ENCODE results near the gene PRPSAP1.
"Not testable (repeated sequence)": the region's sequence is repeated elsewhere in the genome, so short reads cannot be mapped to it uniquely, and the experiment has no call there.

The PRPSAP1 gene

GRCh38 chr17:76275382-76276068, 78.2 kb downstream of the PRPSAP1 start:
- no peaks in the 10 kb centered on the region for H3K9me3 Mint-ChIP-seq
- H3K27ac Mint-ChIP-seq, result no peak overlapping the region
- peaks cover 9% of the 10 kb centered on the region for H3K36me3 Mint-ChIP-seq (ENCODE audit: low read depth)
- no peak overlapping the region for H3K4me3 Mint-ChIP-seq
- peaks cover 17% of the 10 kb centered on the region for H3K4me1 Mint-ChIP-seq (ENCODE audit: low read depth)
- H3K27me3 Mint-ChIP-seq (ENCODE audit: low read depth), result no peaks in the 10 kb centered on the region

- H3K4me1 Mint-ChIP-seq (ENCODE audit: low read depth), result peaks cover 22% of the 10 kb centered on the region
- H3K9me3 Mint-ChIP-seq, result no peaks in the 10 kb centered on the region
- H3K27ac Mint-ChIP-seq, result peak overlapping the region; percentile 63
- no peaks in the 10 kb centered on the region for H3K27me3 Mint-ChIP-seq (ENCODE audit: low read depth)
- H3K4me3 Mint-ChIP-seq, result no peak overlapping the region
- H3K36me3 Mint-ChIP-seq (ENCODE audit: low read depth), result peaks cover 16% of the 10 kb centered on the region
Observed at GRCh38 chr17:76274112-76274956, 79.4 kb downstream of the PRPSAP1 start.

GRCh38 chr17:76273445-76274111, 80.1 kb downstream of the PRPSAP1 start:
- peaks cover 21% of the 10 kb centered on the region for H3K36me3 Mint-ChIP-seq (ENCODE audit: low read depth)
- peaks cover 26% of the 10 kb centered on the region for H3K4me1 Mint-ChIP-seq (ENCODE audit: low read depth)
- no peak overlapping the region for H3K4me3 Mint-ChIP-seq

GRCh38 chr17:76272541-76273444, 80.9 kb downstream of the PRPSAP1 start:
- H3K27me3 Mint-ChIP-seq (ENCODE audit: low read depth), result no peaks in the 10 kb centered on the region
- H3K4me1 Mint-ChIP-seq (ENCODE audit: low read depth), result peaks cover 31% of the 10 kb centered on the region
- H3K4me3 Mint-ChIP-seq, result peak overlapping the region; percentile 74
- peak overlapping the region; percentile 84 for H3K27ac Mint-ChIP-seq
- peaks cover 28% of the 10 kb centered on the region for H3K36me3 Mint-ChIP-seq (ENCODE audit: low read depth)
- H3K9me3 Mint-ChIP-seq, result no peaks in the 10 kb centered on the region

More at GRCh38 chr17:76273445-76274111, 80.1 kb downstream of the PRPSAP1 start:
- no peaks in the 10 kb centered on the region for H3K9me3 Mint-ChIP-seq
- H3K27ac Mint-ChIP-seq, result peak overlapping the region; percentile 84
- H3K27me3 Mint-ChIP-seq (ENCODE audit: low read depth), result no peaks in the 10 kb centered on the region

GRCh38 chr17:76271669-76272540, 81.8 kb downstream of the PRPSAP1 start:
- H3K9me3 Mint-ChIP-seq, result no peaks in the 10 kb centered on the region
- peaks cover 31% of the 10 kb centered on the region for H3K4me1 Mint-ChIP-seq (ENCODE audit: low read depth)
- H3K27ac Mint-ChIP-seq, result peak overlapping the region; percentile 84
- peak overlapping the region; percentile 74 for H3K4me3 Mint-ChIP-seq
- H3K36me3 Mint-ChIP-seq (ENCODE audit: low read depth), result peaks cover 35% of the 10 kb centered on the region
- no peaks in the 10 kb centered on the region for H3K27me3 Mint-ChIP-seq (ENCODE audit: low read depth)

- Mint-ChIP-seq H3K27ac (peak overlapping the region; percentile 84), H3K27me3 (ENCODE audit: low read depth) (no peaks in the 10 kb centered on the region), H3K9me3 (no peaks in the 10 kb centered on the region), H3K4me3 (peak overlapping the region; percentile 74), H3K4me1 (ENCODE audit: low read depth) (peaks cover 31% of the 10 kb centered on the region), H3K36me3 (ENCODE audit: low read depth) (peaks cover 43% of the 10 kb centered on the region)
Observed at GRCh38 chr17:76270770-76271668, 82.7 kb downstream of the PRPSAP1 start.

GRCh38 chr17:76270127-76270592, 83.6 kb downstream of the PRPSAP1 start:
- Mint-ChIP-seq H3K4me1 (ENCODE audit: low read depth) (peaks cover 31% of the 10 kb centered on the region), H3K36me3 (ENCODE audit: low read depth) (peaks cover 43% of the 10 kb centered on the region), H3K27ac (peak overlapping the region; percentile 98), H3K4me3 (peak overlapping the region; percentile 94), H3K27me3 (ENCODE audit: low read depth) (no peaks in the 10 kb centered on the region), H3K9me3 (no peaks in the 10 kb centered on the region)

- Mint-ChIP-seq H3K4me1 (ENCODE audit: low read depth) (peaks cover 31% of the 10 kb centered on the region), H3K27ac (peak overlapping the region; percentile 98), H3K36me3 (ENCODE audit: low read depth) (peaks cover 41% of the 10 kb centered on the region), H3K27me3 (ENCODE audit: low read depth) (no peaks in the 10 kb centered on the region), H3K4me3 (peak overlapping the region; percentile 94), H3K9me3 (no peaks in the 10 kb centered on the region)
Observed at GRCh38 chr17:76268991-76269981, 84.4 kb downstream of the PRPSAP1 start.

GRCh38 chr17:76268015-76268749, 85.5 kb downstream of the PRPSAP1 start:
- peaks cover 41% of the 10 kb centered on the region for H3K36me3 Mint-ChIP-seq (ENCODE audit: low read depth)
- H3K4me1 Mint-ChIP-seq (ENCODE audit: low read depth), result peaks cover 39% of the 10 kb centered on the region
- H3K9me3 Mint-ChIP-seq, result no peaks in the 10 kb centered on the region
- no peaks in the 10 kb centered on the region for H3K27me3 Mint-ChIP-seq (ENCODE audit: low read depth)
- H3K27ac Mint-ChIP-seq, result peak overlapping the region; percentile 98
- peak overlapping the region; percentile 94 for H3K4me3 Mint-ChIP-seq

GRCh38 chr17:76267581-76268001, 86.1 kb downstream of the PRPSAP1 start:
- H3K27me3 Mint-ChIP-seq (ENCODE audit: low read depth); H3K9me3 Mint-ChIP-seq: not testable (repeated sequence)
- Mint-ChIP-seq H3K36me3 (ENCODE audit: low read depth) (peaks cover 41% of the 10 kb centered on the region), H3K27ac (peak overlapping the region; percentile 98), H3K4me3 (peak overlapping the region; percentile 94), H3K4me1 (ENCODE audit: low read depth) (peaks cover 43% of the 10 kb centered on the region)

GRCh38 chr17:76267051-76267576, 86.6 kb downstream of the PRPSAP1 start:
- Mint-ChIP-seq H3K27ac (peak overlapping the region; percentile 98), H3K27me3 (ENCODE audit: low read depth) (no peaks in the 10 kb centered on the region), H3K36me3 (ENCODE audit: low read depth) (peaks cover 41% of the 10 kb centered on the region), H3K4me3 (peak overlapping the region; percentile 94), H3K4me1 (ENCODE audit: low read depth) (peaks cover 44% of the 10 kb centered on the region), H3K9me3 (no peaks in the 10 kb centered on the region)
